K562 (cell line): Measurements from ENCODE around the gene MTA1. TPM values are rescaled to one million over a fixed set of nuclear protein-coding genes. Genes with fewer than 3 reads are reported as not detected.

Experiments
- ATAC-seq: fragments of 200-7000 bp; cut with Tn5 transposase; 3 replicates; pipeline ENCODE4 v1.9.1; 2020; ENCODE audit warnings: moderate library complexity
- BruUV-seq: library from RNA; stranded (reverse); fragments of 400-500 nt; replicated peaks from 2 replicates; lab custom pipeline; 2021; lab: Mats Ljungman, UMichigan
- CTCF ChIA-PET: fragments of 300-600 bp; formaldehyde crosslinking; extraction: SDS; loops from one replicate; lab custom pipeline; 2021; ENCODE audit warnings: low intra/inter-chr PET ratio; lab: Yijun Ruan, JAX
- POLR2A ChIA-PET: fragments of 300-600, 350-650 bp; sonication (Branson Sonifier 250); formaldehyde crosslinking; extraction: SDS; loops from one replicate; lab custom pipeline; 2021; ENCODE audit warnings: antibody characterized with exemption, inconsistent platforms; lab: Yijun Ruan, JAX
- DNase-seq, 4 experiments: peaks; one replicate each; pipeline versions ENCODE4 v3.0.0 to v3.0.0-alpha.2; 2011 to 2018; ENCODE audit warnings: low spot score in 3 of 4, mixed read lengths in 3 of 4; ENCODE audit errors: extremely low read depth in 1 of 4
- FAIRE-seq: peaks from 2 replicates; lab custom pipeline; 2011; peaks lifted over from hg19 to GRCh38; lab: Jason Lieb, UNC
- H2AFZ ChIP-seq: 2 replicates; pipeline ENCODE4 v1.6.0; 2011; ENCODE audit warnings: low read depth, low read length, control low read depth, inconsistent platforms
- H3K27ac ChIP-seq: fragments of 200-600 bp; 3 replicates; pipeline ENCODE4 v1.8.0; 2011; ENCODE audit warnings: low read depth, mild to moderate bottlenecking, control low read depth, inconsistent platforms, low read length, moderate library complexity, mixed read lengths; ENCODE audit errors: extremely low read depth
- H3K27me3 ChIP-seq, 2 experiments: fragments of 300-600 bp in 1 of 2; 2 replicates in 1 of 2; 3 replicates in 1 of 2; pipeline versions ENCODE4 v1.6.0 to v1.8.0; 2011; ENCODE audit warnings: inconsistent platforms in 2 of 2, low read length in 2 of 2, mild to moderate bottlenecking in 1 of 2, mixed read lengths in 1 of 2, moderate library complexity in 1 of 2; ENCODE audit not compliant: control insufficient read depth in 2 of 2, insufficient read depth in 2 of 2
- H3K36me3 ChIP-seq: fragments of 300-600 bp; 3 replicates; pipeline ENCODE4 v1.8.0; 2011; ENCODE audit warnings: mild to moderate bottlenecking, low read length, inconsistent platforms; ENCODE audit not compliant: control insufficient read depth, insufficient read depth
- H3K4me1 ChIP-seq, 2 experiments: fragments of 200-600 bp in 1 of 2; replicated peaks in 1 of 2; 2 replicates in 1 of 2; 3 replicates in 1 of 2; pipeline versions ENCODE4 v1.5.1 to v1.8.0; 2011; ENCODE audit warnings: inconsistent platforms in 2 of 2, low read length in 2 of 2, mild to moderate bottlenecking in 1 of 2, mixed read lengths in 1 of 2, moderate library complexity in 1 of 2; ENCODE audit not compliant: control insufficient read depth in 2 of 2, insufficient read depth in 2 of 2
- H3K4me2 ChIP-seq: 2 replicates; pipeline ENCODE4 v1.6.1; 2011; ENCODE audit warnings: low read length, control low read depth, inconsistent platforms, mixed read lengths; ENCODE audit not compliant: insufficient read depth
- H3K4me3 ChIP-seq: fragments of 200-600 bp; sonication (generic), shearing (Covaris generic); 2 replicates; pipeline ENCODE4 v1.5.1; 2016; ENCODE audit warnings: control low read depth, inconsistent platforms
- H3K79me2 ChIP-seq: fragments of 200-600 bp; 3 replicates; pipeline ENCODE4 v1.8.0; 2011; ENCODE audit warnings: low read length, inconsistent platforms; ENCODE audit not compliant: control insufficient read depth, insufficient read depth
- H3K9ac ChIP-seq, 2 experiments: 2 replicates each; pipeline versions ENCODE4 v1.6.0 to v1.6.1; 2011; ENCODE audit warnings: low read depth in 2 of 2, low read length in 2 of 2, control low read depth in 1 of 2, inconsistent platforms in 1 of 2, mild to moderate bottlenecking in 1 of 2, mixed read lengths in 1 of 2; ENCODE audit not compliant: insufficient read depth in 1 of 2
- H3K9me1 ChIP-seq: one replicate; pipeline ENCODE4 v1.6.0; 2011; ENCODE audit warnings: inconsistent platforms, mild to moderate bottlenecking, low read length, moderate library complexity; ENCODE audit not compliant: control insufficient read depth, insufficient read depth
- H3K9me3 ChIP-seq: replicated peaks from 2 replicates; pipeline ENCODE4 v1.5.1; 2011; ENCODE audit warnings: low read depth, low read length, inconsistent platforms; ENCODE audit not compliant: control insufficient read depth, insufficient read depth
- H4K20me1 ChIP-seq: replicated peaks from 2 replicates; pipeline ENCODE4 v1.6.1; 2011; ENCODE audit warnings: low read length, inconsistent platforms, mixed read lengths; ENCODE audit not compliant: control insufficient read depth, insufficient read depth
- BDP1 ChIP-seq: IDR thresholded peaks from 3 replicates; pipeline ENCODE4 v1.6.1; 2011; ENCODE audit not compliant: insufficient read length, insufficient read depth
- ELF1 ChIP-seq: fragments of 200-800 bp; sonication (Bioruptor generic); IDR thresholded peaks from 2 replicates; pipeline ENCODE4 v1.6.1; 2016; ENCODE audit warnings: missing genetic modification characterization, missing compliant biosample characterization
- GATAD2B ChIP-seq: fragments of 450-650 bp; IDR thresholded peaks from 2 replicates; pipeline ENCODE4 v1.6.1; 2017; ENCODE audit warnings: mild to moderate bottlenecking, borderline replicate concordance
- ID3 ChIP-seq, 2 experiments: fragments of 250-450 bp in 1 of 2; fragments of 450-650 bp in 1 of 2; sonication (Bioruptor Pico) in 1 of 2; IDR thresholded peaks; 2 replicates each; pipeline versions ENCODE4 v1.6.1 to v1.8.0; 2016 to 2021; ENCODE audit warnings: mild to moderate bottlenecking in 2 of 2, moderate library complexity in 2 of 2, missing compliant biosample characterization in 1 of 2, missing genetic modification characterization in 1 of 2
- KAT8 ChIP-seq: fragments of 450-650 bp; IDR thresholded peaks from 2 replicates; pipeline ENCODE4 v1.6.1; 2016; ENCODE audit warnings: low read depth, mild to moderate bottlenecking
- KDM1A ChIP-seq, 2 experiments: fragments of 450-650 bp; IDR thresholded peaks; 2 replicates each; pipeline ENCODE4 v1.6.1; 2016; ENCODE audit warnings: mild to moderate bottlenecking in 2 of 2
- KLF13 ChIP-seq: fragments of 450-650 bp; IDR thresholded peaks from 2 replicates; pipeline ENCODE4 v1.6.1; 2016; ENCODE audit warnings: missing genetic modification characterization, low read depth, mild to moderate bottlenecking, missing compliant biosample characterization, moderate library complexity, borderline replicate concordance
- L3MBTL2 ChIP-seq: fragments of 450-650 bp; IDR thresholded peaks from 2 replicates; pipeline ENCODE4 v1.6.1; 2016; ENCODE audit warnings: mild to moderate bottlenecking, moderate library complexity
- MNT ChIP-seq, 2 experiments: fragments of 450-650 bp; conservative IDR thresholded peaks; 2 replicates each; pipeline ENCODE4 v1.6.1; 2017; ENCODE audit warnings: mild to moderate bottlenecking in 2 of 2, moderate library complexity in 2 of 2
- MXI1 ChIP-seq: IDR thresholded peaks from 2 replicates; pipeline ENCODE4 v1.6.1; 2011; ENCODE audit warnings: low read depth, mild to moderate bottlenecking, improper control_type of control experiment, low read length
- NFE2L1 ChIP-seq: fragments of 450-650 bp; IDR thresholded peaks from 2 replicates; pipeline ENCODE4 v1.6.1; 2016; ENCODE audit warnings: missing genetic modification characterization, low read depth, mild to moderate bottlenecking, missing compliant biosample characterization, moderate library complexity, borderline replicate concordance
- POLR2A ChIP-seq: fragments of 450-650 bp; conservative IDR thresholded peaks from 2 replicates; pipeline ENCODE4 v1.6.1; 2016
- RBM15 ChIP-seq: fragments of 200-400 bp; formaldehyde crosslinking; IDR thresholded peaks from 2 replicates; pipeline ENCODE4 v1.6.1; 2018; ENCODE audit warnings: mild to moderate bottlenecking, low read length, moderate library complexity; ENCODE audit not compliant: insufficient read depth
- RBM25 ChIP-seq: fragments of 200-400 bp; formaldehyde crosslinking; IDR thresholded peaks from 2 replicates; pipeline ENCODE4 v1.6.1; 2018; ENCODE audit warnings: low read length, low read depth, moderate library complexity; ENCODE audit not compliant: severe bottlenecking
- RFX1 ChIP-seq: fragments of 450-650 bp; IDR thresholded peaks from 2 replicates; pipeline ENCODE4 v1.6.1; 2016; ENCODE audit warnings: mild to moderate bottlenecking, moderate library complexity
- ZNF324 ChIP-seq: fragments of 250-450 bp; sonication (Bioruptor Pico); IDR thresholded peaks from 2 replicates; pipeline ENCODE4 v1.4.0; 2020; ENCODE audit warnings: mild to moderate bottlenecking
- ZNF586 ChIP-seq: fragments of 450-650 bp; formaldehyde crosslinking; conservative IDR thresholded peaks from 2 replicates; pipeline ENCODE4 v1.4.0; 2020; ENCODE audit warnings: mild to moderate bottlenecking, moderate library complexity
- ZNF696 ChIP-seq: fragments of 250-450 bp; sonication (Bioruptor Pico); conservative IDR thresholded peaks from 2 replicates; pipeline ENCODE4 v1.4.0; 2020; ENCODE audit warnings: mild to moderate bottlenecking, moderate library complexity
- WGBS: fragments of 100-300 bp; shearing (Covaris generic); methylation state at CpG from one replicate; pipeline ENCODE4 v1.1.6; 2016; ENCODE audit warnings: low coverage, mixed read lengths; ENCODE audit not compliant: insufficient coverage; ENCODE audit errors: missing lambda C conversion rate; 5-methylcytosine and 5-hydroxymethylcytosine counted together
- in situ Hi-C: fragments of 300-500 bp; cut with MboI; formaldehyde crosslinking; loops from 4 replicates; pipeline ENCODE4 v1.15.0; 2018; ENCODE audit warnings: inconsistent platforms, mixed read lengths
- intact Hi-C: fragments of 100-400 bp; cut with micrococcal nuclease; formaldehyde crosslinking; loops from 2 replicates; pipeline ENCODE4 v1.14.2; 2022
- polyA plus RNA-seq, 8 experiments: library from polyadenylated mRNA; depleted of rRNA in 4 of 8; stranded (reverse) in 5 of 8; unstranded in 3 of 8; fragments of >200 nt; fragmentation: Nextera tagmentation in 2 of 8; fragmentation: Illumina TruSeq in 1 of 8; extraction: Ambion mirVana in 2 of 8; extraction: Trizol in 1 of 8; gene quantifications; 2 replicates each; pipeline versions ENCODE4 v1.2.1 to v1.2.3, GENCODE V29; 2011 to 2014; ENCODE audit warnings: inconsistent platforms in 1 of 8, missing spikeins in 1 of 8
- total RNA-seq, 7 experiments: library from RNA; depleted of rRNA in 6 of 7; stranded (reverse); fragments of >200 nt in 6 of 7; fragmentation: Illumina TruSeq in 2 of 7; extraction: Trizol in 2 of 7; gene quantifications; 2 replicates each; pipeline versions ENCODE4 v1.2.1 to v1.2.3, GENCODE V29; 2011 to 2021; ENCODE audit warnings: low replicate concordance in 1 of 7
- TF ChIP-seq, protein P1 (sequence below): fragments of 250-450 bp; sonication (Bioruptor Pico); IDR thresholded peaks from 2 replicates; pipeline ENCODE4 v1.9.0; 2021; ENCODE audit warnings: mild to moderate bottlenecking

The MTA1 gene
- total and polyA plus RNA-seq, 9 of the 15 experiments (the other 6 are each of a cell fraction or from before 2014, with no cell fraction given) = 0.13 to 118 (median 32.3) TPM

DNA sequence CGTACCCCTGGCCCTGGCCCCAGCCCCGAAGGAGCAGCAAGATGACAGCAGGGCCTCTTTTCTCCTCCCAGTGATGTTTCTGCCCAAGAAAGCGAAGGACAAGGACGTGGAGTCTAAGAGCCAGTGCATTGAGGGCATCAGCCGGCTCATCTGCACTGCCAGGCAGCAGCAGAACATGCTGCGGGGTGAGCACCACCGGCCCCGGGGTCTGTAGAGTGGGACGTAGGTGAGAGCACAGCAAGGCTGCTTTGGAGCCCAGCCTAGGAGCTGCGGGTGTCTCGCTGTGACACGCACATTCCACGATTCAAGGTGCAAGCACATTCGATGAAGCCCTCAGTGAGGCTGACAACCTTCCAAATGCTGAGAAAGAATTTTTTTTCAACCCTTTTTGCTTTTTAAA, 26.5 kb upstream of the MTA1 start:
- H3K27ac ChIP-seq = no peak overlapping the region
- H3K4me3 ChIP-seq = no peak overlapping the region
- peaks cover 5 to 78% of the 10 kb centered on the region in 2 experiments; a peak in 4 of 5 replicates for H3K4me1 ChIP-seq
- DNase-seq (no peak), FAIRE-seq (no peak), ATAC-seq (no peak)
- no peaks in the 10 kb centered on the region for H3K79me2 ChIP-seq
- no peaks in the 10 kb centered on the region for H3K9me1 ChIP-seq
- H2AFZ ChIP-seq = no peak overlapping the region
- H3K9ac ChIP-seq = no peak overlapping the region; a peak in 1 of 4 replicates
- H3K9me3 ChIP-seq = no peaks in the 10 kb centered on the region
- WGBS = 81% methylated on average over 9 of the region's 14 CpGs
- ChIA-PET POLR2A (no interaction called here), CTCF (no interaction called here)
- H4K20me1 ChIP-seq = no peaks in the 10 kb centered on the region
- H3K27me3 ChIP-seq = no peaks in the 10 kb centered on the region
- intact Hi-C loops (no loop called here), in situ Hi-C loops (no loop called here)
- H3K4me2 ChIP-seq = no peak overlapping the region
- BruUV-seq = no TSS peak
- TF ChIP-seq L3MBTL2 (no peak), RBM15 (no peak), ZNF696 (CRISPR knock-in tag) (no peak), KLF13 (tag) (no peak), GATAD2B (no peak), ZNF324 (CRISPR knock-in tag) (no peak), KDM1A (IDR thresholded peaks at IDR 0.05) (no peak), BDP1 (no peak), POLR2A (no peak), ZNF586 (no peak), NFE2L1 (tag) (no peak), ELF1 (tag) (no peak), MNT (conservative IDR thresholded peaks at IDR 0.05) (no peak), MXI1 (no peak), ID3 (CRISPR knock-in tag; IDR thresholded peaks at IDR 0.05) (no peak), ID3 (tag; IDR thresholded peaks at IDR 0.05) (no peak), RBM25 (no peak), KAT8 (no peak), RFX1 (no peak)
- TF ChIP-seq, protein P1, sequence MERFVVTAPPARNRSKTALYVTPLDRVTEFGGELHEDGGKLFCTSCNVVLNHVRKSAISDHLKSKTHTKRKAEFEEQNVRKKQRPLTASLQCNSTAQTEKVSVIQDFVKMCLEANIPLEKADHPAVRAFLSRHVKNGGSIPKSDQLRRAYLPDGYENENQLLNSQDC (CRISPR knock-in tag) = no peak
- H3K36me3 ChIP-seq = no peaks in the 10 kb centered on the region
